Measurements from ENCODE around the gene CLDN1.

- TF ChIP-seq CTCF (IDR thresholded peaks at IDR 0.05; ENCODE audit: low read length): no peak
- no peak for TF ChIP-seq EZH2 (IDR thresholded peaks at IDR 0.05; ENCODE audit: borderline replicate concordance, low read length)
These were observed 12.8 kb downstream of the CLDN1 start for GRCh38 chr3:190309414-190309813.
